ENCODE results near the gene DNAJC30. TPM values are rescaled to one million over a fixed set of nuclear protein-coding genes. Genes with fewer than 3 reads are reported as not detected.
A peak's percentile ranks its signal among the peaks of the same experiment; 100 is the strongest.

DNAJC30 gene
- total RNA-seq, 1 experiment from 2014 or later = 6.8 TPM

DNA sequence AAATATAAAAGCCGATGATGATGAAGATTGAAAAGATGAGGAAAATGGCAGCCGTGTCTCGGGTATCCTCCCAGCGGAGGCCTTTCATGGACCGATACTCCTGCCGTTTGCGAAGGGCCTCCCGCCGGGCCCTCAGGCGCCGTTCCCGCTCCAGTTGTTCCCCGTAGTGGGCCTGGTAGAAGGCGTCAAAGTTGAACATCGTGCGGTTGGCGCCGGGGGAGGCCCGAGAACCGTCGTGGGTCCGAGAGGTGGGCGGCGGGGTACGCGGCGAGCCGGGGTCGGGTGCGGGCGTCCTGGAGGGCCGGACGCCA is 553 bp downstream of the DNAJC30 start:
- ATAC-seq = no peak
- ChIA-PET POLR2A (no interaction called here), CTCF (no interaction called here)
- peak overlapping the region; percentile 95 for H3K4me3 Mint-ChIP-seq
- no peaks in the 10 kb centered on the region for H3K27me3 Mint-ChIP-seq (ENCODE audit: low read depth)
- peaks cover 28% of the 10 kb centered on the region for H3K36me3 Mint-ChIP-seq
- peaks cover 19% of the 10 kb centered on the region for H3K4me1 Mint-ChIP-seq
- H3K9me3 Mint-ChIP-seq = no peaks in the 10 kb centered on the region
- DNase-seq (ENCODE audit: low spot score) = no peak
- peak overlapping the region; percentile 53; the same call in 1 of the 2 replicates for H3K27ac Mint-ChIP-seq
- TF ChIP-seq, protein P1, sequence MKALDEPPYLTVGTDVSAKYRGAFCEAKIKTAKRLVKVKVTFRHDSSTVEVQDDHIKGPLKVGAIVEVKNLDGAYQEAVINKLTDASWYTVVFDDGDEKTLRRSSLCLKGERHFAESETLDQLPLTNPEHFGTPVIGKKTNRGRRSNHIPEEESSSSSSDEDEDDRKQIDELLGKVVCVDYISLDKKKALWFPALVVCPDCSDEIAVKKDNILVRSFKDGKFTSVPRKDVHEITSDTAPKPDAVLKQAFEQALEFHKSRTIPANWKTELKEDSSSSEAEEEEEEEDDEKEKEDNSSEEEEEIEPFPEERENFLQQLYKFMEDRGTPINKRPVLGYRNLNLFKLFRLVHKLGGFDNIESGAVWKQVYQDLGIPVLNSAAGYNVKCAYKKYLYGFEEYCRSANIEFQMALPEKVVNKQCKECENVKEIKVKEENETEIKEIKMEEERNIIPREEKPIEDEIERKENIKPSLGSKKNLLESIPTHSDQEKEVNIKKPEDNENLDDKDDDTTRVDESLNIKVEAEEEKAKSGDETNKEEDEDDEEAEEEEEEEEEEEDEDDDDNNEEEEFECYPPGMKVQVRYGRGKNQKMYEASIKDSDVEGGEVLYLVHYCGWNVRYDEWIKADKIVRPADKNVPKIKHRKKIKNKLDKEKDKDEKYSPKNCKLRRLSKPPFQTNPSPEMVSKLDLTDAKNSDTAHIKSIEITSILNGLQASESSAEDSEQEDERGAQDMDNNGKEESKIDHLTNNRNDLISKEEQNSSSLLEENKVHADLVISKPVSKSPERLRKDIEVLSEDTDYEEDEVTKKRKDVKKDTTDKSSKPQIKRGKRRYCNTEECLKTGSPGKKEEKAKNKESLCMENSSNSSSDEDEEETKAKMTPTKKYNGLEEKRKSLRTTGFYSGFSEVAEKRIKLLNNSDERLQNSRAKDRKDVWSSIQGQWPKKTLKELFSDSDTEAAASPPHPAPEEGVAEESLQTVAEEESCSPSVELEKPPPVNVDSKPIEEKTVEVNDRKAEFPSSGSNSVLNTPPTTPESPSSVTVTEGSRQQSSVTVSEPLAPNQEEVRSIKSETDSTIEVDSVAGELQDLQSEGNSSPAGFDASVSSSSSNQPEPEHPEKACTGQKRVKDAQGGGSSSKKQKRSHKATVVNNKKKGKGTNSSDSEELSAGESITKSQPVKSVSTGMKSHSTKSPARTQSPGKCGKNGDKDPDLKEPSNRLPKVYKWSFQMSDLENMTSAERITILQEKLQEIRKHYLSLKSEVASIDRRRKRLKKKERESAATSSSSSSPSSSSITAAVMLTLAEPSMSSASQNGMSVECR (CRISPR knock-in tag; IDR thresholded peaks at IDR 0.05; ENCODE audit: borderline replicate concordance) = no peak
- TF ChIP-seq, protein P2, sequence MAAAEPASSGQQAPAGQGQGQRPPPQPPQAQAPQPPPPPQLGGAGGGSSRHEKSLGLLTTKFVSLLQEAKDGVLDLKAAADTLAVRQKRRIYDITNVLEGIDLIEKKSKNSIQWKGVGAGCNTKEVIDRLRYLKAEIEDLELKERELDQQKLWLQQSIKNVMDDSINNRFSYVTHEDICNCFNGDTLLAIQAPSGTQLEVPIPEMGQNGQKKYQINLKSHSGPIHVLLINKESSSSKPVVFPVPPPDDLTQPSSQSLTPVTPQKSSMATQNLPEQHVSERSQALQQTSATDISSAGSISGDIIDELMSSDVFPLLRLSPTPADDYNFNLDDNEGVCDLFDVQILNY (CRISPR knock-in tag; IDR thresholded peaks at IDR 0.05) = 0 out of 2 replicates have a peak, but pooled peaks have one; percentile 2
- no peak for TF ChIP-seq CREB1 (CRISPR knock-in tag; IDR thresholded peaks at IDR 0.05)
- no peak for TF ChIP-seq SOX15 (CRISPR knock-in tag; IDR thresholded peaks at IDR 0.05)
- TF ChIP-seq RELA (CRISPR knock-in tag; IDR thresholded peaks at IDR 0.05; ENCODE audit: borderline replicate concordance) = peak; percentile 67; the same call in 1 of the 2 replicates
- TF ChIP-seq, protein P3, sequence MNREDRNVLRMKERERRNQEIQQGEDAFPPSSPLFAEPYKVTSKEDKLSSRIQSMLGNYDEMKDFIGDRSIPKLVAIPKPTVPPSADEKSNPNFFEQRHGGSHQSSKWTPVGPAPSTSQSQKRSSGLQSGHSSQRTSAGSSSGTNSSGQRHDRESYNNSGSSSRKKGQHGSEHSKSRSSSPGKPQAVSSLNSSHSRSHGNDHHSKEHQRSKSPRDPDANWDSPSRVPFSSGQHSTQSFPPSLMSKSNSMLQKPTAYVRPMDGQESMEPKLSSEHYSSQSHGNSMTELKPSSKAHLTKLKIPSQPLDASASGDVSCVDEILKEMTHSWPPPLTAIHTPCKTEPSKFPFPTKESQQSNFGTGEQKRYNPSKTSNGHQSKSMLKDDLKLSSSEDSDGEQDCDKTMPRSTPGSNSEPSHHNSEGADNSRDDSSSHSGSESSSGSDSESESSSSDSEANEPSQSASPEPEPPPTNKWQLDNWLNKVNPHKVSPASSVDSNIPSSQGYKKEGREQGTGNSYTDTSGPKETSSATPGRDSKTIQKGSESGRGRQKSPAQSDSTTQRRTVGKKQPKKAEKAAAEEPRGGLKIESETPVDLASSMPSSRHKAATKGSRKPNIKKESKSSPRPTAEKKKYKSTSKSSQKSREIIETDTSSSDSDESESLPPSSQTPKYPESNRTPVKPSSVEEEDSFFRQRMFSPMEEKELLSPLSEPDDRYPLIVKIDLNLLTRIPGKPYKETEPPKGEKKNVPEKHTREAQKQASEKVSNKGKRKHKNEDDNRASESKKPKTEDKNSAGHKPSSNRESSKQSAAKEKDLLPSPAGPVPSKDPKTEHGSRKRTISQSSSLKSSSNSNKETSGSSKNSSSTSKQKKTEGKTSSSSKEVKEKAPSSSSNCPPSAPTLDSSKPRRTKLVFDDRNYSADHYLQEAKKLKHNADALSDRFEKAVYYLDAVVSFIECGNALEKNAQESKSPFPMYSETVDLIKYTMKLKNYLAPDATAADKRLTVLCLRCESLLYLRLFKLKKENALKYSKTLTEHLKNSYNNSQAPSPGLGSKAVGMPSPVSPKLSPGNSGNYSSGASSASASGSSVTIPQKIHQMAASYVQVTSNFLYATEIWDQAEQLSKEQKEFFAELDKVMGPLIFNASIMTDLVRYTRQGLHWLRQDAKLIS (CRISPR knock-in tag; IDR thresholded peaks at IDR 0.05; ENCODE audit: borderline replicate concordance) = no peak
- TF ChIP-seq MXD4 (CRISPR knock-in tag; IDR thresholded peaks at IDR 0.05; ENCODE audit: borderline replicate concordance) = no peak
- TF ChIP-seq, protein P4, sequence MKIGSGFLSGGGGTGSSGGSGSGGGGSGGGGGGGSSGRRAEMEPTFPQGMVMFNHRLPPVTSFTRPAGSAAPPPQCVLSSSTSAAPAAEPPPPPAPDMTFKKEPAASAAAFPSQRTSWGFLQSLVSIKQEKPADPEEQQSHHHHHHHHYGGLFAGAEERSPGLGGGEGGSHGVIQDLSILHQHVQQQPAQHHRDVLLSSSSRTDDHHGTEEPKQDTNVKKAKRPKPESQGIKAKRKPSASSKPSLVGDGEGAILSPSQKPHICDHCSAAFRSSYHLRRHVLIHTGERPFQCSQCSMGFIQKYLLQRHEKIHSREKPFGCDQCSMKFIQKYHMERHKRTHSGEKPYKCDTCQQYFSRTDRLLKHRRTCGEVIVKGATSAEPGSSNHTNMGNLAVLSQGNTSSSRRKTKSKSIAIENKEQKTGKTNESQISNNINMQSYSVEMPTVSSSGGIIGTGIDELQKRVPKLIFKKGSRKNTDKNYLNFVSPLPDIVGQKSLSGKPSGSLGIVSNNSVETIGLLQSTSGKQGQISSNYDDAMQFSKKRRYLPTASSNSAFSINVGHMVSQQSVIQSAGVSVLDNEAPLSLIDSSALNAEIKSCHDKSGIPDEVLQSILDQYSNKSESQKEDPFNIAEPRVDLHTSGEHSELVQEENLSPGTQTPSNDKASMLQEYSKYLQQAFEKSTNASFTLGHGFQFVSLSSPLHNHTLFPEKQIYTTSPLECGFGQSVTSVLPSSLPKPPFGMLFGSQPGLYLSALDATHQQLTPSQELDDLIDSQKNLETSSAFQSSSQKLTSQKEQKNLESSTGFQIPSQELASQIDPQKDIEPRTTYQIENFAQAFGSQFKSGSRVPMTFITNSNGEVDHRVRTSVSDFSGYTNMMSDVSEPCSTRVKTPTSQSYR (CRISPR knock-in tag; IDR thresholded peaks at IDR 0.05) = no peak
- TF ChIP-seq KAT7 (CRISPR knock-in tag; IDR thresholded peaks at IDR 0.05; ENCODE audit: borderline replicate concordance) = 0 out of 2 replicates have a peak, but pooled peaks have one; percentile 27
- TF ChIP-seq FOXP1 (CRISPR knock-in tag; IDR thresholded peaks at IDR 0.05; ENCODE audit: borderline replicate concordance) = no peak
- TF ChIP-seq, protein P5, sequence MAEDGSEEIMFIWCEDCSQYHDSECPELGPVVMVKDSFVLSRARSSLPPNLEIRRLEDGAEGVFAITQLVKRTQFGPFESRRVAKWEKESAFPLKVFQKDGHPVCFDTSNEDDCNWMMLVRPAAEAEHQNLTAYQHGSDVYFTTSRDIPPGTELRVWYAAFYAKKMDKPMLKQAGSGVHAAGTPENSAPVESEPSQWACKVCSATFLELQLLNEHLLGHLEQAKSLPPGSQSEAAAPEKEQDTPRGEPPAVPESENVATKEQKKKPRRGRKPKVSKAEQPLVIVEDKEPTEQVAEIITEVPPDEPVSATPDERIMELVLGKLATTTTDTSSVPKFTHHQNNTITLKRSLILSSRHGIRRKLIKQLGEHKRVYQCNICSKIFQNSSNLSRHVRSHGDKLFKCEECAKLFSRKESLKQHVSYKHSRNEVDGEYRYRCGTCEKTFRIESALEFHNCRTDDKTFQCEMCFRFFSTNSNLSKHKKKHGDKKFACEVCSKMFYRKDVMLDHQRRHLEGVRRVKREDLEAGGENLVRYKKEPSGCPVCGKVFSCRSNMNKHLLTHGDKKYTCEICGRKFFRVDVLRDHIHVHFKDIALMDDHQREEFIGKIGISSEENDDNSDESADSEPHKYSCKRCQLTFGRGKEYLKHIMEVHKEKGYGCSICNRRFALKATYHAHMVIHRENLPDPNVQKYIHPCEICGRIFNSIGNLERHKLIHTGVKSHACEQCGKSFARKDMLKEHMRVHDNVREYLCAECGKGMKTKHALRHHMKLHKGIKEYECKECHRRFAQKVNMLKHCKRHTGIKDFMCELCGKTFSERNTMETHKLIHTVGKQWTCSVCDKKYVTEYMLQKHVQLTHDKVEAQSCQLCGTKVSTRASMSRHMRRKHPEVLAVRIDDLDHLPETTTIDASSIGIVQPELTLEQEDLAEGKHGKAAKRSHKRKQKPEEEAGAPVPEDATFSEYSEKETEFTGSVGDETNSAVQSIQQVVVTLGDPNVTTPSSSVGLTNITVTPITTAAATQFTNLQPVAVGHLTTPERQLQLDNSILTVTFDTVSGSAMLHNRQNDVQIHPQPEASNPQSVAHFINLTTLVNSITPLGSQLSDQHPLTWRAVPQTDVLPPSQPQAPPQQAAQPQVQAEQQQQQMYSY (CRISPR knock-in tag; IDR thresholded peaks at IDR 0.05) = no peak
